IMR-90 (cell line): ENCODE results near the gene PPP1R3D.

Source experiments
- BHLHE40 ChIP-seq: fragments of 150-350 bp; IDR thresholded peaks from 2 replicates; pipeline ENCODE4 v1.6.1; 2016; ENCODE audit warnings: mild to moderate bottlenecking, low read depth, low read length
- CEBPB ChIP-seq: IDR thresholded peaks from 2 replicates; pipeline ENCODE4 v1.6.1; 2012; ENCODE audit warnings: low read depth, low read length, improper control_type of control experiment
- ELK1 ChIP-seq: fragments of 150-350 bp; IDR thresholded peaks from 2 replicates; pipeline ENCODE4 v1.6.1; 2016; ENCODE audit warnings: low read depth, mild to moderate bottlenecking, low read length, moderate library complexity, borderline replicate concordance
- FOS ChIP-seq: fragments of 150-350 bp; IDR thresholded peaks from 2 replicates; pipeline ENCODE4 v1.6.1; 2016; ENCODE audit warnings: low read depth, low read length
- MAFK ChIP-seq: IDR thresholded peaks from 2 replicates; pipeline ENCODE4 v1.6.1; 2012; ENCODE audit warnings: low read depth, low read length, improper control_type of control experiment
- MAZ ChIP-seq: IDR thresholded peaks from 2 replicates; pipeline ENCODE4 v1.6.1; 2012; ENCODE audit warnings: low read depth, mild to moderate bottlenecking, low read length, improper control_type of control experiment, moderate library complexity, borderline replicate concordance
- MXI1 ChIP-seq: IDR thresholded peaks from 2 replicates; pipeline ENCODE4 v1.6.1; 2012; ENCODE audit warnings: low read depth, mild to moderate bottlenecking, low read length, moderate library complexity, borderline replicate concordance
- POLR2A ChIP-seq: IDR thresholded peaks from 2 replicates; pipeline ENCODE4 v1.6.1; 2012; ENCODE audit warnings: mild to moderate bottlenecking, low read depth, low read length
- RAD21 ChIP-seq: IDR thresholded peaks from 2 replicates; pipeline ENCODE4 v1.6.1; 2012; ENCODE audit warnings: low read length, improper control_type of control experiment
- RCOR1 ChIP-seq: IDR thresholded peaks from 2 replicates; pipeline ENCODE4 v1.6.1; 2012; ENCODE audit warnings: mild to moderate bottlenecking, low read length, improper control_type of control experiment; ENCODE audit not compliant: insufficient replicate concordance
- RFX5 ChIP-seq: IDR thresholded peaks from 2 replicates; pipeline ENCODE4 v1.8.0; 2012; ENCODE audit warnings: low read depth, mild to moderate bottlenecking, low read length, moderate library complexity
- TF ChIP-seq, protein P1 (sequence below): conservative IDR thresholded peaks from 2 replicates; pipeline ENCODE4 v1.5.1; 2012; ENCODE audit warnings: mild to moderate bottlenecking, low read depth, low read length, improper control_type of control experiment
- TF ChIP-seq, protein P2 (sequence below): fragments of 150-350 bp; IDR thresholded peaks from 2 replicates; pipeline ENCODE4 v1.6.1; 2017; ENCODE audit warnings: mild to moderate bottlenecking, antibody characterized with exemption, low read length, low read depth

DNA sequence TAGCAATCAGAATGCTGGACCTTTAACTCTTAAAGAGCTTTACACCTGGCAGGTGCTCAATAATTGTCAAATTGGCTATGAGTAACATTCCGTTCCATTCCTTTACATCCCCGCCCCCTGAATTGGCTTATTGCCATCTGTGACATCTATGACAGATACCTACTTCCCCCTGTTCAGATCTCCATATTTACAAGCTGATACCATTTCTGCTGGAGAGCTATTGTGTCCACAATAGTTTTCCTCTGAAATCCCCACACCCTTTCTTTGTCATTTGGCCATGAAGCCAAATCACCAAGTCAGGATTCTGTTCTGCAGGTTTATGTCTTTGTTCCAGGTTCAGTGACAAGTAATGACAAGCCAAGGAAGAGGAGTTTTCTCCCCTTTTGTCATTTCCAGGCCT lies 21.3 kb upstream of the PPP1R3D start:
- TF ChIP-seq, protein P1, sequence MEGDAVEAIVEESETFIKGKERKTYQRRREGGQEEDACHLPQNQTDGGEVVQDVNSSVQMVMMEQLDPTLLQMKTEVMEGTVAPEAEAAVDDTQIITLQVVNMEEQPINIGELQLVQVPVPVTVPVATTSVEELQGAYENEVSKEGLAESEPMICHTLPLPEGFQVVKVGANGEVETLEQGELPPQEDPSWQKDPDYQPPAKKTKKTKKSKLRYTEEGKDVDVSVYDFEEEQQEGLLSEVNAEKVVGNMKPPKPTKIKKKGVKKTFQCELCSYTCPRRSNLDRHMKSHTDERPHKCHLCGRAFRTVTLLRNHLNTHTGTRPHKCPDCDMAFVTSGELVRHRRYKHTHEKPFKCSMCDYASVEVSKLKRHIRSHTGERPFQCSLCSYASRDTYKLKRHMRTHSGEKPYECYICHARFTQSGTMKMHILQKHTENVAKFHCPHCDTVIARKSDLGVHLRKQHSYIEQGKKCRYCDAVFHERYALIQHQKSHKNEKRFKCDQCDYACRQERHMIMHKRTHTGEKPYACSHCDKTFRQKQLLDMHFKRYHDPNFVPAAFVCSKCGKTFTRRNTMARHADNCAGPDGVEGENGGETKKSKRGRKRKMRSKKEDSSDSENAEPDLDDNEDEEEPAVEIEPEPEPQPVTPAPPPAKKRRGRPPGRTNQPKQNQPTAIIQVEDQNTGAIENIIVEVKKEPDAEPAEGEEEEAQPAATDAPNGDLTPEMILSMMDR, result no peak
- TF ChIP-seq POLR2A, result no peak
- TF ChIP-seq, protein P2, sequence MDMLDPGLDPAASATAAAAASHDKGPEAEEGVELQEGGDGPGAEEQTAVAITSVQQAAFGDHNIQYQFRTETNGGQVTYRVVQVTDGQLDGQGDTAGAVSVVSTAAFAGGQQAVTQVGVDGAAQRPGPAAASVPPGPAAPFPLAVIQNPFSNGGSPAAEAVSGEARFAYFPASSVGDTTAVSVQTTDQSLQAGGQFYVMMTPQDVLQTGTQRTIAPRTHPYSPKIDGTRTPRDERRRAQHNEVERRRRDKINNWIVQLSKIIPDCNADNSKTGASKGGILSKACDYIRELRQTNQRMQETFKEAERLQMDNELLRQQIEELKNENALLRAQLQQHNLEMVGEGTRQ, result no peak
- no peak for TF ChIP-seq MAFK
- TF ChIP-seq MXI1, result no peak
- no peak for TF ChIP-seq FOS
- no peak for TF ChIP-seq MAZ
- no peak for TF ChIP-seq RAD21
- no peak for TF ChIP-seq RFX5
- TF ChIP-seq CEBPB, result no peak
- TF ChIP-seq ELK1, result no peak
- TF ChIP-seq BHLHE40, result no peak
- no peak for TF ChIP-seq RCOR1
